Smooth muscle cell (in vitro differentiated cells): ENCODE data around the gene GCSAML. TPM values are rescaled to one million over a fixed set of nuclear protein-coding genes. Genes with fewer than 3 reads are reported as not detected.
A peak's percentile ranks its signal among the peaks of the same experiment; 100 is the strongest.

Source experiments
- DNase-seq: peaks from one replicate; lab custom pipeline; 2025; ENCODE audit not compliant: unreplicated experiment; lab: John Stamatoyannopoulos, UW
- H2AFZ ChIP-seq: fragments of 200-600 bp; sonication (generic); 2 replicates; pipeline ENCODE4 v1.6.0; 2016; ENCODE audit warnings: antibody characterized with exemption, low read depth, mild to moderate bottlenecking
- H3F3A ChIP-seq: fragments of 200-600 bp; sonication (generic); 2 replicates; pipeline ENCODE4 v1.6.0; 2017; ENCODE audit warnings: antibody characterized with exemption, low read depth
- H3K27ac ChIP-seq: fragments of 200-600 bp; sonication (generic); 2 replicates; pipeline ENCODE4 v1.5.1; 2016; ENCODE audit warnings: low read depth, mild to moderate bottlenecking
- H3K27me3 ChIP-seq: fragments of 200-600 bp; sonication (generic); 2 replicates; pipeline ENCODE4 v1.6.1; 2016; ENCODE audit warnings: low read depth, mild to moderate bottlenecking
- H3K36me3 ChIP-seq: fragments of 200-600 bp; sonication (generic); 2 replicates; pipeline ENCODE4 v1.5.1; 2016; ENCODE audit warnings: low read depth
- H3K4me1 ChIP-seq: fragments of 200-600 bp; sonication (generic); 2 replicates; pipeline ENCODE4 v1.5.1; 2016; ENCODE audit warnings: low read depth
- H3K4me2 ChIP-seq: fragments of 200-600 bp; sonication (generic); 2 replicates; pipeline ENCODE4 v1.6.0; 2016; ENCODE audit warnings: mild to moderate bottlenecking
- H3K4me3 ChIP-seq: fragments of 200-600 bp; sonication (generic); 2 replicates; pipeline ENCODE4 v1.5.1; 2016; ENCODE audit warnings: mild to moderate bottlenecking
- H3K79me2 ChIP-seq: fragments of 200-600 bp; sonication (generic); 2 replicates; pipeline ENCODE4 v1.6.0; 2016; ENCODE audit warnings: low read depth, mild to moderate bottlenecking
- H3K9ac ChIP-seq: fragments of 200-600 bp; sonication (generic); 2 replicates; pipeline ENCODE4 v1.6.0; 2016; ENCODE audit warnings: low read depth
- H3K9me3 ChIP-seq: fragments of 200-600 bp; sonication (generic); replicated peaks from 2 replicates; pipeline ENCODE4 v1.5.1; 2016; ENCODE audit warnings: low read depth
- H4K20me1 ChIP-seq: fragments of 200-600 bp; sonication (generic); 2 replicates; pipeline ENCODE4 v1.6.0; 2016; ENCODE audit warnings: low read depth
- CTCF ChIP-seq: fragments of 200-600 bp; sonication (generic); IDR thresholded peaks from 2 replicates; pipeline ENCODE4 v1.5.1; 2017; ENCODE audit warnings: borderline replicate concordance, mild to moderate bottlenecking, antibody characterized with exemption; ENCODE audit not compliant: insufficient read depth, poor library complexity, severe bottlenecking
- WGBS: methylation state at CpG from one replicate; pipeline ENCODE4 v1.1.7; 2016; ENCODE audit warnings: low lambda C conversion rate; 5-methylcytosine and 5-hydroxymethylcytosine counted together
- polyA plus RNA-seq: library from polyadenylated mRNA; unstranded; fragments of >200 nt; fragmentation: Nextera tagmentation; extraction: Ambion mirVana; gene quantifications from 2 replicates; pipeline ENCODE4 v1.2.1, GENCODE V29; 2016
- total RNA-seq: library from RNA; depleted of rRNA; stranded (reverse); fragments of >200 nt; gene quantifications from 2 replicates; pipeline ENCODE4 v1.2.3, GENCODE V29; 2014

GCSAML gene
- total and polyA plus RNA-seq, 2 experiments from 2014 or later: not detected

DNA sequence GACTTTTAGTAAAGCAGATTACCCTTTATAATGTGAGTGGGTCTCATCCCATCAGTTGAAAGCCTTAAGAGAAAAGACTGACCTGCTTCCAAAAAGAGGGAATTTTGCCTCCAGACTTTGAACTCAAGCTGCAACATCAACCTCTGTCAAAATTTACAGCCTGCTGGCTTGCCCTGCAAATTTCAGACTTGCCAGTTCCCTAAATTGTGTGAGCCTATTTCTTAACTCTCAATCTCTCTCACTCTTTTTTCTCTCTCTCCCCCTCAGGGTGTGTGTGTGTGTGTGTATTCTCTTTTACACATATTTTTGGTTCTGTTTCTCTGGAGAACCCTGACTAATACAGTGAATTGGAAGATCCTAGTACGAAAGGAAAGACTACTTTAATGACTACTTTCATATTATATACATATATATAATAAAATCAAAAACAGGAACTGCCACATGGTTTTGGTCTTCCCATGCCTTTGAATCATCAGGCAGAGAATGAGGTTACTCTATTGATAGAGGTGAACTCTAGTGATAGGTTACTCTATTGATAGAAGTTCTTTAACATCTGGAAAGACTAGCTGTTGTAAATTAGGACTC lies 19.1 kb upstream of the GCSAML start:
- Histone ChIP-seq H3K9me3 (no peaks in the 10 kb centered on the region), H3K27ac (no peak overlapping the region), H3K36me3 (no peaks in the 10 kb centered on the region), H3K9ac (no peak overlapping the region), H3F3A (no peaks in the 10 kb centered on the region), H4K20me1 (no peaks in the 10 kb centered on the region), H3K4me1 (no peaks in the 10 kb centered on the region), H3K4me2 (no peak overlapping the region), H3K27me3 (no peaks in the 10 kb centered on the region), H3K4me3 (no peak overlapping the region), H3K79me2 (no peaks in the 10 kb centered on the region), H2AFZ (no peak overlapping the region)
- no peak for DNase-seq
- whole genome bisulfite sequencing: 92% methylated on average over 1 of the region's 1 CpG
- no peak for TF ChIP-seq CTCF

DNA sequence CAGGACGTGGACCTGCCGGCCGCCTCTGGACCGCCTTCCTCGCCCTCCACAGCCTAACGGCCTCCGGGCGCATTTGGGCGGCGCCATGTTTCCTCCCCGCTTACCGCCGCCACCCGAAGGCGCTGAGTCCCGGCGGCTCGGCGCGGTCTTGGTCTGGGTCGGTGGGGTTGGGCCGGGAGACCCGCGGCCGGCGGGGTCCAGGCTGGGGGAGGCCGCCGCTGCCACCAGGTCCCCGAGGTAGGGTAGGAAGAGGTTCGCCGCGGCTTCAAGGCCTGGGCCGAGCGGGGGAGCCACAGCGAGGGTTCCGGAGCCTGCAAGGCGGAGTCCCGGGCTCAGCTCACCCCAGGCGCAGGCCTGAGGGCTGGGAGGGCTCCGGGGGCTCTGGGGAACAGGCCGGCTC lies 18.1 kb upstream of the GCSAML start:
- Histone ChIP-seq H3F3A (no peaks in the 10 kb centered on the region), H3K9me3 (no peaks in the 10 kb centered on the region), H4K20me1 (no peaks in the 10 kb centered on the region), H3K9ac (no peak overlapping the region), H3K27ac (no peak overlapping the region), H3K4me2 (no peak overlapping the region), H3K4me3 (no peak overlapping the region), H3K4me1 (no peaks in the 10 kb centered on the region), H3K27me3 (no peaks in the 10 kb centered on the region), H3K79me2 (no peaks in the 10 kb centered on the region), H3K36me3 (no peaks in the 10 kb centered on the region), H2AFZ (no peak overlapping the region)
- 95% methylated on average over 29 of the region's 41 CpGs for WGBS
- DNase-seq: no peak
- no peak for TF ChIP-seq CTCF

- 96% methylated on average over 8 of the region's 8 CpGs for WGBS
- H3K4me2 ChIP-seq: no peak overlapping the region
- no peaks in the 10 kb centered on the region for H3F3A ChIP-seq
- H3K79me2 ChIP-seq: no peaks in the 10 kb centered on the region
- H3K4me1 ChIP-seq: no peaks in the 10 kb centered on the region
- no peak overlapping the region for H3K4me3 ChIP-seq
- no peaks in the 10 kb centered on the region for H3K27me3 ChIP-seq
- TF ChIP-seq CTCF: no peak
- H3K27ac ChIP-seq: no peak overlapping the region
- no peaks in the 10 kb centered on the region for H3K36me3 ChIP-seq
- no peaks in the 10 kb centered on the region for H4K20me1 ChIP-seq
- H2AFZ ChIP-seq: no peak overlapping the region
- H3K9me3 ChIP-seq: no peaks in the 10 kb centered on the region
- DNase-seq: no peak
- H3K9ac ChIP-seq: no peak overlapping the region
Observed at GRCh38 chr1:247531937-247532336, 17.0 kb upstream of the GCSAML start.

DNA sequence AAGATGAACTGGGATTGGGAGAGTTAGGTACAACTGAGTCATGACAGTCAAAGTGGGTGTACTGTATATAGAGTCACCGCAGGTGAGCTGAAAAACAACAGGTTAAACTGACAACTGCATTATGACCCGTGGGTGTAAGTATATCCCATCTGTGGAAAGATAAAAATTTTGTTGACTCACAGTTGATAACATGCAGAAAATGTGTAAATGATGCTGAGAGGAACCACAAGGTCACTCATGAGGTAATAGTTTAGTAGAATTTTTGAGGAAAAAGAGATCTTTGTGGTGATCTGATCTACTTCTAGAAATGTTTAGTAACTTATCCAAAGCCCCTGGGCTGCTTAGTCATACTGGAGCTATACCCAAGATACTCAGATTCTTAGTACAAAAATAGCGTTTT lies 13.5 kb upstream of the GCSAML start:
- H3K27me3 ChIP-seq: no peaks in the 10 kb centered on the region
- H3K79me2 ChIP-seq: no peaks in the 10 kb centered on the region
- H3K9ac ChIP-seq: no peak overlapping the region
- WGBS: 24% methylated on average over 3 of the region's 3 CpGs
- no peaks in the 10 kb centered on the region for H3F3A ChIP-seq
- H2AFZ ChIP-seq: no peak overlapping the region
- TF ChIP-seq CTCF: no peak
- H3K36me3 ChIP-seq: no peaks in the 10 kb centered on the region
- no peak overlapping the region for H3K4me3 ChIP-seq
- H3K27ac ChIP-seq: peak overlapping the region; percentile 28
- H4K20me1 ChIP-seq: no peaks in the 10 kb centered on the region
- H3K4me1 ChIP-seq: no peaks in the 10 kb centered on the region
- H3K9me3 ChIP-seq: no peaks in the 10 kb centered on the region
- no peak overlapping the region for H3K4me2 ChIP-seq
- no peak for DNase-seq
